H1 (cell line): Measurements from ENCODE around the gene TSPAN15. TPM values are rescaled to one million over a fixed set of nuclear protein-coding genes. Genes with fewer than 3 reads are reported as not detected.

Experiments
- CTCF ChIA-PET: fragments of 300-600 bp; sonication (Branson Sonifier 250); formaldehyde crosslinking; loops from one replicate; lab custom pipeline; 2021; ENCODE audit not compliant: partially characterized antibody; lab: Charles Lee
- POLR2A ChIA-PET: fragments of 300-600 bp; sonication (Branson Sonifier 250); formaldehyde crosslinking; loops from one replicate; lab custom pipeline; 2021; ENCODE audit warnings: inconsistent platforms; ENCODE audit not compliant: partially characterized antibody; lab: Charles Lee
- DNase-seq, 2 experiments: peaks; one replicate each; pipeline versions ENCODE4 v3.0.0 to v3.0.0-alpha.2; 2010 to 2022; ENCODE audit warnings: low spot score in 2 of 2, low read depth in 1 of 2, mixed read lengths in 1 of 2
- FAIRE-seq: peaks from 2 replicates; lab custom pipeline; 2011; peaks lifted over from hg19 to GRCh38; lab: Jason Lieb, UNC
- H2AFZ ChIP-seq: 2 replicates; pipeline ENCODE4 v1.8.1; 2012; ENCODE audit warnings: low read length, inconsistent platforms
- H2AK5ac ChIP-seq: 2 replicates; pipeline ENCODE4 v1.6.1; 2013; ENCODE audit warnings: low read depth, low read length
- H2BK120ac ChIP-seq: replicated peaks from 2 replicates; pipeline ENCODE3; 2013; ENCODE audit warnings: low read depth, low read length, inconsistent platforms
- H2BK12ac ChIP-seq: 2 replicates; pipeline ENCODE4 v1.6.1; 2013; ENCODE audit warnings: low read depth, low read length
- H2BK15ac ChIP-seq: 2 replicates; pipeline ENCODE4 v1.6.1; 2013; ENCODE audit warnings: low read length
- H2BK20ac ChIP-seq: 2 replicates; pipeline ENCODE4 v1.6.1; 2013; ENCODE audit warnings: low read length
- H2BK5ac ChIP-seq: 2 replicates; pipeline ENCODE4 v1.6.1; 2013; ENCODE audit warnings: low read depth, low read length
- H3K14ac ChIP-seq: 2 replicates; pipeline ENCODE4 v1.6.1; 2013; ENCODE audit warnings: inconsistent platforms; ENCODE audit not compliant: insufficient read length
- H3K18ac ChIP-seq: 2 replicates; pipeline ENCODE4 v1.6.1; 2013; ENCODE audit warnings: low read length; ENCODE audit errors: extremely low read depth
- H3K23ac ChIP-seq: 2 replicates; pipeline ENCODE4 v1.6.1; 2013; ENCODE audit warnings: inconsistent platforms; ENCODE audit not compliant: insufficient read length
- H3K23me2 ChIP-seq: 2 replicates; pipeline ENCODE4 v1.6.1; 2013; ENCODE audit warnings: low read depth, low read length
- H3K27ac ChIP-seq: 2 replicates; pipeline ENCODE4 v1.6.1; 2011; ENCODE audit warnings: low read depth, low read length, inconsistent platforms
- H3K27me3 ChIP-seq, 4 experiments: replicated peaks in 1 of 4; 1 replicate in 1 of 4; 2 replicates in 3 of 4; pipeline versions ENCODE4 v1.6.1 to v1.8.1; 2011 to 2013; ENCODE audit warnings: low read length in 3 of 4, mild to moderate bottlenecking in 3 of 4, inconsistent platforms in 2 of 4, mixed read lengths in 2 of 4, moderate library complexity in 1 of 4; ENCODE audit not compliant: control insufficient read depth in 3 of 4, insufficient read depth in 3 of 4; ENCODE audit errors: extremely low read depth in 1 of 4
- H3K36me3 ChIP-seq, 4 experiments: 2 replicates each; pipeline versions ENCODE4 v1.6.1 to v1.8.1; 2011 to 2013; ENCODE audit warnings: mild to moderate bottlenecking in 4 of 4, low read length in 3 of 4, moderate library complexity in 2 of 4, control low read depth in 1 of 4, inconsistent platforms in 1 of 4; ENCODE audit not compliant: insufficient read depth in 4 of 4, control insufficient read depth in 2 of 4
- H3K4ac ChIP-seq: replicated peaks from 2 replicates; pipeline ENCODE3; 2013; ENCODE audit warnings: low read length, low read depth, mixed read lengths, inconsistent platforms; ENCODE audit not compliant: insufficient read length
- H3K4me1 ChIP-seq, 4 experiments: replicated peaks in 1 of 4; 1 replicate in 1 of 4; 2 replicates in 3 of 4; pipeline versions ENCODE4 v1.6.1 to v1.8.1; 2011 to 2013; ENCODE audit warnings: low read length in 3 of 4, inconsistent platforms in 2 of 4, mixed read lengths in 1 of 4; ENCODE audit not compliant: insufficient read depth in 4 of 4, control insufficient read depth in 3 of 4
- H3K4me2 ChIP-seq, 2 experiments: 2 replicates each; pipeline versions ENCODE4 v1.6.1 to v1.8.1; 2011 to 2013; ENCODE audit warnings: low read depth in 2 of 2, low read length in 2 of 2, control low read depth in 1 of 2, inconsistent platforms in 1 of 2, mild to moderate bottlenecking in 1 of 2; ENCODE audit not compliant: insufficient read depth in 1 of 2
- H3K4me3 ChIP-seq, 4 experiments: fragments of 200-600, 300-600 bp in 1 of 4; sonication (generic), shearing (Covaris generic), sonication (Bioruptor Twin) in 1 of 4; 2 replicates each; pipeline versions ENCODE4 v1.5.1 to v1.8.1; 2011 to 2016; ENCODE audit warnings: low read length in 4 of 4, low read depth in 3 of 4, control low read depth in 2 of 4, inconsistent platforms in 2 of 4, mild to moderate bottlenecking in 2 of 4, mixed read lengths in 1 of 4, moderate library complexity in 1 of 4; ENCODE audit not compliant: insufficient read depth in 2 of 4; ENCODE audit errors: extremely low read depth in 1 of 4
- H3K56ac ChIP-seq: replicated peaks from 2 replicates; pipeline ENCODE3; 2013; ENCODE audit warnings: low read depth, mild to moderate bottlenecking, mixed read lengths, low read length, inconsistent platforms; ENCODE audit not compliant: insufficient read length
- H3K79me1 ChIP-seq: 2 replicates; pipeline ENCODE4 v1.6.1; 2013; ENCODE audit warnings: low read depth, low read length, control low read depth
- H3K79me2 ChIP-seq, 2 experiments: 2 replicates each; pipeline versions ENCODE4 v1.6.1 to v1.8.1; 2012 to 2013; ENCODE audit warnings: low read length in 2 of 2, mild to moderate bottlenecking in 2 of 2, inconsistent platforms in 1 of 2; ENCODE audit not compliant: insufficient read depth in 2 of 2, control insufficient read depth in 1 of 2
- H3K9ac ChIP-seq, 4 experiments: replicated peaks in 1 of 4; 1 replicate in 1 of 4; 2 replicates in 3 of 4; pipeline versions ENCODE4 v1.6.1 to v1.8.1; 2011 to 2013; ENCODE audit warnings: low read depth in 3 of 4, low read length in 3 of 4, control low read depth in 2 of 4, mild to moderate bottlenecking in 2 of 4, moderate library complexity in 2 of 4, inconsistent platforms in 1 of 4; ENCODE audit errors: extremely low read depth in 1 of 4
- H3K9me3 ChIP-seq, 2 experiments: 2 replicates each; pipeline versions ENCODE4 v1.6.1 to v1.8.1; 2012 to 2013; ENCODE audit warnings: mild to moderate bottlenecking in 2 of 2, moderate library complexity in 2 of 2, control low read depth in 1 of 2, inconsistent platforms in 1 of 2, low read depth in 1 of 2, low read length in 1 of 2, mixed read lengths in 1 of 2; ENCODE audit not compliant: insufficient read depth in 2 of 2
- H4K20me1 ChIP-seq, 2 experiments: replicated peaks in 1 of 2; 2 replicates each; pipeline versions ENCODE3 to v1.8.1; 2011 to 2013; ENCODE audit warnings: inconsistent platforms in 2 of 2, low read length in 2 of 2, mild to moderate bottlenecking in 1 of 2; ENCODE audit not compliant: insufficient read depth in 2 of 2, control insufficient read depth in 1 of 2
- H4K5ac ChIP-seq: 2 replicates; pipeline ENCODE4 v1.6.1; 2013; ENCODE audit warnings: low read length, low read depth, mixed read lengths, inconsistent platforms; ENCODE audit not compliant: insufficient read length
- H4K8ac ChIP-seq: 2 replicates; pipeline ENCODE4 v1.8.0; 2013; ENCODE audit warnings: mild to moderate bottlenecking, moderate library complexity, low read length, inconsistent platforms; ENCODE audit not compliant: insufficient read depth; ENCODE audit errors: extremely low read depth
- H4K91ac ChIP-seq: replicated peaks from 2 replicates; pipeline ENCODE3; 2013; ENCODE audit warnings: low read length, mixed read lengths, inconsistent platforms; ENCODE audit not compliant: insufficient read length
- ATF3 ChIP-seq: IDR thresholded peaks from 2 replicates; pipeline ENCODE4 v1.6.1; 2011; ENCODE audit warnings: low read depth, mild to moderate bottlenecking, low read length; ENCODE audit not compliant: insufficient read depth
- CEBPB ChIP-seq: IDR thresholded peaks from 2 replicates; pipeline ENCODE4 v1.6.1; 2012; ENCODE audit warnings: low read depth, low read length
- EGR1 ChIP-seq: IDR thresholded peaks from 2 replicates; pipeline ENCODE4 v1.6.1; 2011; ENCODE audit warnings: low read depth, low read length, borderline replicate concordance
- JUN ChIP-seq: IDR thresholded peaks from 2 replicates; pipeline ENCODE4 v1.6.1; 2011; ENCODE audit warnings: low read depth, mild to moderate bottlenecking, improper control_type of control experiment, low read length
- MAX ChIP-seq: IDR thresholded peaks from 2 replicates; pipeline ENCODE4 v1.6.1; 2012; ENCODE audit warnings: inconsistent platforms
- SIN3A ChIP-seq, 2 experiments: IDR thresholded peaks in 1 of 2; conservative IDR thresholded peaks in 1 of 2; 2 replicates each; pipeline ENCODE4 v1.6.1; 2011 to 2012; ENCODE audit warnings: low read length in 2 of 2, improper control_type of control experiment in 1 of 2, low read depth in 1 of 2, mild to moderate bottlenecking in 1 of 2
- SP1 ChIP-seq: IDR thresholded peaks from 2 replicates; pipeline ENCODE4 v1.6.1; 2011; ENCODE audit warnings: low read depth, low read length
- TAF1 ChIP-seq: IDR thresholded peaks from 2 replicates; pipeline ENCODE4 v1.6.1; 2011; ENCODE audit warnings: mild to moderate bottlenecking, low read depth, low read length
- TAF7 ChIP-seq: optimal IDR thresholded peaks from 2 replicates; pipeline ENCODE3; 2011; ENCODE audit warnings: low read depth, mild to moderate bottlenecking, inconsistent platforms, low read length, moderate library complexity, borderline replicate concordance
- TBP ChIP-seq: IDR thresholded peaks from 2 replicates; pipeline ENCODE4 v1.6.1; 2011; ENCODE audit warnings: low read depth, low read length, improper control_type of control experiment
- ZNF274 ChIP-seq: IDR thresholded peaks from 2 replicates; pipeline ENCODE4 v1.7.0; 2012; ENCODE audit warnings: low read length, borderline replicate concordance; ENCODE audit errors: extremely low read depth
- WGBS, 2 experiments: shearing (Covaris generic) in 1 of 2; methylation state at CpG; one replicate each; pipeline versions ENCODE4 v1.1.6 to v1.1.7; 2013 to 2015; ENCODE audit warnings: low lambda C conversion rate in 2 of 2, mixed read lengths in 2 of 2, inconsistent platforms in 1 of 2, low coverage in 1 of 2, missing lambda C conversion rate in 1 of 2; ENCODE audit not compliant: insufficient replicate concordance in 2 of 2, insufficient coverage in 1 of 2, insufficient read length in 1 of 2; ENCODE audit errors: extremely low coverage in 1 of 2, missing lambda C conversion rate in 1 of 2; 5-methylcytosine and 5-hydroxymethylcytosine counted together
- polyA plus RNA-seq, 7 experiments: library from polyadenylated mRNA; depleted of rRNA in 3 of 7; stranded (reverse) in 5 of 7; unstranded in 2 of 7; fragments of >200 nt in 5 of 7; fragments of 200-250 nt in 2 of 7; gene quantifications; 1 replicate in 5 of 7; 2 replicates in 1 of 7; 4 replicates in 1 of 7; pipeline versions ENCODE4 v1.2.1 to v1.2.3, GENCODE V29; 2011 to 2013; ENCODE audit warnings: missing spikeins in 2 of 7, mixed read lengths in 2 of 7
- total RNA-seq: library from RNA; stranded (reverse); fragmentation: NEBNext Ultra II Directional; extraction: Animal tissue kit (Norgen Biotek cat#: 25700); gene quantifications from 2 replicates; pipeline ENCODE4 v1.2.1, GENCODE V29; 2021
- TF ChIP-seq, protein P1 (sequence below): IDR thresholded peaks from 2 replicates; pipeline ENCODE4 v1.6.1; 2012; ENCODE audit warnings: inconsistent platforms

The TSPAN15 gene
- total and polyA plus RNA-seq, 2 of the 8 experiments (the other 6 are each of a cell fraction or from before 2014, with no cell fraction given): 9.7 to 20.0 TPM

DNA sequence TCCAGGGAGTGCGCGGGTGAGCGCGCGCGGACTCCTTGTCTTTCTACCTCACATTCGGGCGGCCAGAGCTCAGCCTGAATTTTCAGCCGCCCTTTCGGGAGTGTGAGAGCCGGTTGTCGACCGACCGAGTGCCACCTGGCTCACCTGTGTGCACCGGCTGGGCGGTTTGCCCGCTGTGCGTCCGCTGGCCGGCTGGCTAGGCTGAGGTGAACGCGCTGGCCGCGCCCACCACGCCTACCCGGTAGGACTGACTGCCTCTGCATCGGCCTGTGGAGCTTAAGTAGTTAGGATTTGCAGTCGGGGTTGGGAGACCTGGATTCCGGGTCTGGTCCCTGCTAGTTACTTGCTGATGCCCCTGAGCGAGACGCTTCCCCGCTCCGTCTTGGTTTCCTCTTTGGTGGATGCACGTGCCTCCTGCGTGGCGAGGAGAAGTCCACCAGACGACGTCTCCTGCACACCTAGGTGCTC lies 553 bp downstream of the TSPAN15 start:
- DNase-seq: peak; percentile 10 to 79
- H3K23me2 ChIP-seq: peaks cover 11% of the 10 kb centered on the region
- no peak overlapping the region for H2BK120ac ChIP-seq
- H3K79me2 ChIP-seq: no peaks in the 10 kb centered on the region
- no peak overlapping the region for H3K23ac ChIP-seq
- H4K91ac ChIP-seq: no peak overlapping the region
- no peak overlapping the region for H3K56ac ChIP-seq
- H2BK5ac ChIP-seq: no peak overlapping the region
- H2BK15ac ChIP-seq: no peak overlapping the region
- no peak overlapping the region for H2BK20ac ChIP-seq
- peaks cover 0 to 10% (median 4%) of the 10 kb centered on the region in 4 experiments; a peak in 5 of 7 replicates for H3K4me1 ChIP-seq
- H2AFZ ChIP-seq: peak overlapping the region; percentile 26; the same call in 1 of the 2 replicates
- peak overlapping the region; percentile 56 to 91 (median 62) for H3K4me3 ChIP-seq
- H3K4ac ChIP-seq: no peak overlapping the region
- CTCF ChIA-PET: interaction anchor here (0.6 to 8.7 kb wide), 15 partner anchors 9 to 195 kb away, joined by 3 to 150 read pairs (median 21); no protein-coding TSS in a partner anchor
- peak overlapping the region; percentile 66 to 92 for H3K4me2 ChIP-seq
- no peak overlapping the region for H2AK5ac ChIP-seq
- no peak overlapping the region for H3K18ac ChIP-seq
- no peak overlapping the region; the same call in 1 of the 2 replicates for H2BK12ac ChIP-seq
- H3K9me3 ChIP-seq: no peaks in the 10 kb centered on the region
- H3K27ac ChIP-seq: no peak overlapping the region
- H4K5ac ChIP-seq: no peak overlapping the region
- POLR2A ChIA-PET: interaction anchor here (1.1 to 1.5 kb wide), 3 partner anchors 14 to 41 kb away, joined by 3 read pairs; no protein-coding TSS in a partner anchor
- no peaks in the 10 kb centered on the region for H3K36me3 ChIP-seq
- FAIRE-seq: no peak
- H3K27me3 ChIP-seq: peaks cover 8 to 26% (median 16%) of the 10 kb centered on the region in 4 experiments
- no peak overlapping the region for H4K8ac ChIP-seq
- H4K20me1 ChIP-seq: peaks cover 4 to 7% of the 10 kb centered on the region in 2 experiments
- no peak overlapping the region for H3K14ac ChIP-seq
- no peaks in the 10 kb centered on the region for H3K79me1 ChIP-seq
- 0 out of 7 replicates have a peak overlapping the region, but pooled peaks of 1 of the 4 experiments have one; percentile 6 for H3K9ac ChIP-seq
- 8% methylated on average over 38 of the region's 38 CpGs; no CpG with 5 or more reads in 1 of the 2 experiments for WGBS, 2 experiments
- TF ChIP-seq MAX (peak; percentile 94), SP1 (no peak), JUN (no peak), TAF1 (no peak), EGR1 (no peak), CEBPB (no peak), ATF3 (no peak), TAF7 (no peak), ZNF274 (no peak), SIN3A (conservative IDR thresholded peaks at IDR 0.05 in 1 of 2, IDR thresholded peaks at IDR 0.05 in 1 of 2; ENCODE audit: low read depth in 1 of 2, low read length in 2 of 2) (peak in 1 of 2 experiments; percentile 19; a peak in 1 of 4 replicates), TBP (no peak)
- TF ChIP-seq, protein P1, sequence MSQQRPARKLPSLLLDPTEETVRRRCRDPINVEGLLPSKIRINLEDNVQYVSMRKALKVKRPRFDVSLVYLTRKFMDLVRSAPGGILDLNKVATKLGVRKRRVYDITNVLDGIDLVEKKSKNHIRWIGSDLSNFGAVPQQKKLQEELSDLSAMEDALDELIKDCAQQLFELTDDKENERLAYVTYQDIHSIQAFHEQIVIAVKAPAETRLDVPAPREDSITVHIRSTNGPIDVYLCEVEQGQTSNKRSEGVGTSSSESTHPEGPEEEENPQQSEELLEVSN: peak; percentile 95
